BE2C (cell line): ENCODE measurements around the gene TCAIM.
"Not testable (repeated sequence)": the region's sequence is repeated elsewhere in the genome, so short reads cannot be mapped to it uniquely, and the experiment has no call there.

Source experiments
- DNase-seq: peaks from one replicate; pipeline ENCODE4 v3.0.0-alpha.2; 2020
- H3K27me3 ChIP-seq: fragments of 250-450 bp; sonication (Bioruptor Pico); 2 replicates; pipeline ENCODE4 v1.5.1; 2020; ENCODE audit warnings: mild to moderate bottlenecking
- H3K36me3 ChIP-seq: fragments of 250-450 bp; sonication (Bioruptor Pico); 2 replicates; pipeline ENCODE4 v1.5.1; 2020; ENCODE audit warnings: mild to moderate bottlenecking
- H3K4me1 ChIP-seq: fragments of 250-450 bp; sonication (Bioruptor Pico); 2 replicates; pipeline ENCODE4 v1.5.1; 2020
- H3K4me3 ChIP-seq: 2 replicates; pipeline ENCODE4 v1.5.1; 2011; ENCODE audit warnings: low read depth, low read length
- H3K9me3 ChIP-seq: fragments of 250-450 bp; sonication (Bioruptor Pico); 2 replicates; pipeline ENCODE4 v1.5.1; 2020
- TF ChIP-seq, protein P1 (sequence below): IDR thresholded peaks from 2 replicates; pipeline ENCODE4 v1.5.1; 2012; ENCODE audit warnings: mild to moderate bottlenecking, low read depth, low read length

TCAIM gene

DNA sequence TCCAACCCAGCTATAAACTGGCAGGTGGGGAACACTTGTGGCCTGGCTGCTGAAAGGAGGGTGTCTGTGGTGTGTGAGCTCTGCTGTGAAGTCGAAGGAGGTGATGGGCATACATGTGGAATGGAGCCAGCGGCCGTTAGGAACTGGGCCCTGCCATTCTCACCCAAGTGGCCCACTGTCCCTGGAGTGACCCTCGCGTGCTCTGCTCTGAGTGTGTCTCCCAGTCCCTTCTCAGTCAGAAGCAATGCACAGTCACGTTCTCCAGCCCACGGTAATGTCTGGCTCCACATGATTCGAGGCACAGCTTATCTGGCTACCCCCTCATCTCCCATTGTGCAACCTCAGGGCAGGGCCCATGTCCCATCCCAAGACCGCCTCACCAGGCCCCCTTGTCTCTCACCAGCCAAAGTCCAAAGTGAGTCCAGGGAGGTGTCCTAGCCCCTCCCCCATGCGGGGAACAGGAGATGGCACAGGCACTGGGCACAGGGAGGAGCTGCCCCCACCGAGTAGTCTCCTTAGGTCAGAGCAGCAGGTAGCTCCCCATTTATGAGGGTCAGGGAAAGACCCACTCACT is 76.0 kb downstream of the TCAIM start:
- no peaks in the 10 kb centered on the region for H3K4me1 ChIP-seq
- H3K4me3 ChIP-seq, result no peak overlapping the region
- no peaks in the 10 kb centered on the region for H3K36me3 ChIP-seq
- DNase-seq, result no peak
- TF ChIP-seq, protein P1, sequence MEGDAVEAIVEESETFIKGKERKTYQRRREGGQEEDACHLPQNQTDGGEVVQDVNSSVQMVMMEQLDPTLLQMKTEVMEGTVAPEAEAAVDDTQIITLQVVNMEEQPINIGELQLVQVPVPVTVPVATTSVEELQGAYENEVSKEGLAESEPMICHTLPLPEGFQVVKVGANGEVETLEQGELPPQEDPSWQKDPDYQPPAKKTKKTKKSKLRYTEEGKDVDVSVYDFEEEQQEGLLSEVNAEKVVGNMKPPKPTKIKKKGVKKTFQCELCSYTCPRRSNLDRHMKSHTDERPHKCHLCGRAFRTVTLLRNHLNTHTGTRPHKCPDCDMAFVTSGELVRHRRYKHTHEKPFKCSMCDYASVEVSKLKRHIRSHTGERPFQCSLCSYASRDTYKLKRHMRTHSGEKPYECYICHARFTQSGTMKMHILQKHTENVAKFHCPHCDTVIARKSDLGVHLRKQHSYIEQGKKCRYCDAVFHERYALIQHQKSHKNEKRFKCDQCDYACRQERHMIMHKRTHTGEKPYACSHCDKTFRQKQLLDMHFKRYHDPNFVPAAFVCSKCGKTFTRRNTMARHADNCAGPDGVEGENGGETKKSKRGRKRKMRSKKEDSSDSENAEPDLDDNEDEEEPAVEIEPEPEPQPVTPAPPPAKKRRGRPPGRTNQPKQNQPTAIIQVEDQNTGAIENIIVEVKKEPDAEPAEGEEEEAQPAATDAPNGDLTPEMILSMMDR, result no peak
- no peaks in the 10 kb centered on the region for H3K9me3 ChIP-seq
- H3K27me3 ChIP-seq, result no peaks in the 10 kb centered on the region

DNA sequence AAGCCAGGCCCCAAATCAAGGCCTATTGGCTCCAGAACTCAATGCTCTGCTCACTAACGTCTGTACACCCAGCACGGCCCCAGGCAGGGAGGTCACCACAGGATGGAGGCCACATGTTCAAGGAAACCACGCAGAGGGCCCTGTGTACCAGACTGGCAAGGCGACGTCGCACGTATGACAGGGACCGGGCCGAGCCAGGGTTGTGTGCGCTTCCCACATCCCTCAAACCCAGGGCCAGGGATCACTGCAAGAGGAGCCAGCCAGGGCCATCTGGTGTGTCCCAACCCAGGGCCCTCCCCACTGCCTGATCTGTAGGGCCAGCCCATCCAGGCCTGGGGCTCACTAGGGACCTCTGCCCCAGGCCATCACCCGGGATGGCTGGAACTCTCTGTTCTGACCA is 76.9 kb downstream of the TCAIM start:
- no peaks in the 10 kb centered on the region for H3K27me3 ChIP-seq

DNA sequence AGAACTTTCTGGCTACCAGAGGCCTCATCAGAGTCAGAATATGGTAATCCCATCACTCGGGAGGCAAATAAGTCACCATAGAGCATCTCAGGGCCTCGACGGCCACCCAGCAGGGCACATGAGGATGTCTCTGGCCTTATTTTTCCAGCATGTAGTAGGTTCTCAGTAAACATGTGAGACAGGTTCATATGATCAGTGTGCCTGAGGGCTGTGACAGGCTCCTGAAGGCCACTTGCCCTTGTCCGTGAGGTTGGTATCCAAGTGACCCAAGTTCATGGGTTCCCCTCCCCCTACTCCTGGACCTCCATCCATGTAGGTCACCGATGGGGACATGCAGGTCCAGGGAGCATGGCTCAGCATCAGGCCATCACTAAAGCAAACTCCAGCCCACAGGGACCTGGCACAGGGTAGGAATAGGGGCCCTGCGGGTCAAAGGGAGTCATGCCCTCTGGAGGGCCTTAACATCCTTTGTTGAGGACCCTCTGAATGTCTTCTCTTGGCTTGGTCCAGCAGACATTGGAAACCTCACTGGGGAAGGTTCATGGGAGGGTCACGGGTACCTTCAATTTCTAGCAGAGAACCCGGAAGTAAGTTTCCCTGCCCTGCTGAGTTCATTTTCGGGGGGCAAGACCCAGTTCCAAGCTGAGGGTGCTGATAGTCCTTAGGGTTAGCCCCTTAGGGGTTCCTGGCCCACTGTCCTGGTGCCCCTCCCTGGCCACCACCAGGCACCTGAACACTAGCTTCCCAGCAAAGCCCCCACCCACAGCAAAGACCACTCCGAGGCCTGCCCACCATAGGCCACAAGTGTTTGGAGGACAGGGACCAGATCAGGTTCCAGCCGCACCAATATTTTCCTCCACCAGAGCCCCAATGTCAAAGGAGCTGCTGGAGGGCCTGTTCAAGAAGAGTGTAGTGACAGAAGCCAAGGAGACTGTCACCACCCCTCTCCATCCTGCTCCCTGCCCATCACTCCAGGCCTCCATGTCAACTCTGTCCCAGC is 77.8 kb downstream of the TCAIM start:
- Histone ChIP-seq H3K4me3 (no peak overlapping the region), H3K27me3 (no peaks in the 10 kb centered on the region), H3K4me1 (no peaks in the 10 kb centered on the region), H3K9me3 (no peaks in the 10 kb centered on the region), H3K36me3 (no peaks in the 10 kb centered on the region)
- DNase-seq, result no peak
- TF ChIP-seq, protein P1, result no peak

More for the DNA sequence above, 76.9 kb downstream of the TCAIM start:
- Histone ChIP-seq H3K4me1 (no peaks in the 10 kb centered on the region), H3K9me3 (no peaks in the 10 kb centered on the region), H3K4me3 (no peak overlapping the region), H3K36me3 (no peaks in the 10 kb centered on the region)
- no peak for DNase-seq
- TF ChIP-seq, protein P1, result no peak

DNA sequence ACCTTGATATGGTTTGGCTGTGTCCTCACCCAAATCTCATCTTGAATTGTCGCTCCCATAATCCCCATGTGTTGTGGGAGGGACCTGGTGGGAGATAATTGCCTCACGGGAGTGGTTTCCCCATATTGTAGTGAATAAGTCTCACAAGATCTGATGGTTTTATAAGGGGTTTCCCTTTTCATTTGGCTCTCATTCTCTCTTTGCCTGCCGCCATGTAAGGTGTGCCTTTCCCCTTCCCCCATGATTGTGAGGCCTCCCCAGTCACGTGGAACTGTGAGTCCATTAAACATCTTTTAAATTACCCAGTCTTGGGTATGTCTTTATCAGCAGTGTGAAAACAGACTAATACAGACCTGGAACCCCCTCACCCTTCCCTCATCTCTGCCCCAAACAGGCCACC is 79.6 kb downstream of the TCAIM start:
- H3K9me3 ChIP-seq, H3K4me1 ChIP-seq, H3K36me3 ChIP-seq, H3K27me3 ChIP-seq, DNase-seq, H3K4me3 ChIP-seq: not testable (repeated sequence)

DNA sequence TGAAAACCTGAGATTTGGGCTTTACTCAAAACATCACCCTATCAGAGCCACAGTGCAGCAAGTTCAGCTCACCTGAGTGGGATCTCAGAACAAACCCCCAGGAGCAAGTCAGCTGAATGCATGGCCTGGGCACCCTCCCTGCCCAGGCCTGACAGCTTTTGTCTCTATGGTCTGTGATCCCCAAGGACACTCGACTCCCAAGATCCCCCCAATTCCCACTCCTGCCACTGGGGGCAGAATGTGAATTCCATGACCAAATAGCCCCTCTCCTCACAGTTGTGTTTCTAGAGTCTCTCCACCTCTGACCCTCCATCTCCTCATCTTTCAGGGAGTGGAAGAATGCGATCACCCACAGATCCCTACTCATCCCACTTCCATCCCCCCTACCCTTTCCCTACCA is 80.0 kb downstream of the TCAIM start:
- Histone ChIP-seq H3K4me3 (no peak overlapping the region), H3K36me3 (no peaks in the 10 kb centered on the region), H3K9me3 (no peaks in the 10 kb centered on the region), H3K27me3 (no peaks in the 10 kb centered on the region), H3K4me1 (no peaks in the 10 kb centered on the region)
- DNase-seq, result no peak
- TF ChIP-seq, protein P1, result peak; percentile 33; the same call in 1 of the 2 replicates

DNA sequence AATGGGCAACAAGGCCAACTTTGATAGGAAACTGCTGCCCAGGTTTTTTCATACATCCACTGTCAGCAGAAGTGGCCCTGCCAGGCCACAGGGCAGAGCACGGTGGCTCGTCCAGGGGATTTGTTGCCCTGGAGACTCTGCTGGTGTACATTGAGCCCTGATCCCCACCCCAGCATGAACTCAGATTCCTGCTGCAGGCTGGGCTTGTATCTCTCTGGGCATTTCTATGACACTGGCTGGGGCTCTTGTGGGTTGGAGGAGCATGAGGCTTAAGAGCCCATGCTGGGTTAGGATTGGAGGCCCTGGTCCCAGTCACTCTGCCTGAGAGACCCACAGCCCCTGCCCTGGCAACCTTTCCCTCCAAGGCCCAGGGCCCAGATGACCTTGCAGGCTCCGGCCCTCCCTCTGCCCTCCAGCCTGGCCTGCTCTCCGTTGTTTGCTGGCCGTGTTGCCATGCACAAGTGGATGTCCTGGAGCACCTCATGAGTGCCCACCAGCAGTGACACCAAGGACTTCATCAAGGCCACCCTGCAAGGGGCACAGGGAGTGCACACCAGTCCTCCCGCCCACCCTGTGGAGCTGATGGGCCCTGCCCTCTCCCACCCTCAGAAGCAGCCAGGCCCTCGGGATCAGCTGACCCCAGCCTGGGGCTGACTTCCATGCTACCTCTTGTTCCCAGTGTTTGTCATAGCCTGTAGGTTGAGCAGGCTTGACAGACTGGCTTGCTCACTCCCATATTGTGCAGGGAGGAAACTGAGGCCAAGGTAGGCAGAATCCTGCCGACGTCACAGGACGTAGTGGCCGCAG is 80.8 kb downstream of the TCAIM start:
- Histone ChIP-seq H3K4me3 (no peak overlapping the region), H3K4me1 (no peaks in the 10 kb centered on the region), H3K36me3 (no peaks in the 10 kb centered on the region), H3K9me3 (no peaks in the 10 kb centered on the region), H3K27me3 (no peaks in the 10 kb centered on the region)
- TF ChIP-seq, protein P1, result no peak
- no peak for DNase-seq
